G401.6 (cell line): ENCODE results near the gene SFMBT1.

Experiments used
- FAIRE-seq: peaks from 2 replicates; lab custom pipeline; 2012; peaks lifted over from hg19 to GRCh38; lab: Jason Lieb, UNC

Gene SFMBT1

GRCh38 chr3:52986938-52987337 lies 58.9 kb downstream of the SFMBT1 start:
- peak; percentile 41 for FAIRE-seq

GRCh38 chr3:52986049-52986448 lies 59.8 kb downstream of the SFMBT1 start:
- FAIRE-seq: no peak

- FAIRE-seq: no peak
These were observed 62.0 kb downstream of the SFMBT1 start for GRCh38 chr3:52983828-52984227.

GRCh38 chr3:52983336-52983807 lies 62.5 kb downstream of the SFMBT1 start:
- no peak for FAIRE-seq

- FAIRE-seq: no peak
These were observed 63.0 kb downstream of the SFMBT1 start for GRCh38 chr3:52982839-52983238.

GRCh38 chr3:52979190-52979983 lies 66.5 kb downstream of the SFMBT1 start:
- FAIRE-seq: no peak

GRCh38 chr3:52978109-52978754 lies 67.6 kb downstream of the SFMBT1 start:
- FAIRE-seq: peak; percentile 6

- FAIRE-seq: no peak
These were observed 72.1 kb downstream of the SFMBT1 start for GRCh38 chr3:52973806-52974205.

GRCh38 chr3:52971895-52972294 lies 74.0 kb downstream of the SFMBT1 start:
- no peak for FAIRE-seq

- no peak for FAIRE-seq
These were observed 78.5 kb downstream of the SFMBT1 start for GRCh38 chr3:52967398-52967797.

- FAIRE-seq: no peak
These were observed 83.7 kb downstream of the SFMBT1 start for GRCh38 chr3:52962160-52962559.

- no peak for FAIRE-seq
These were observed 86.1 kb downstream of the SFMBT1 start for GRCh38 chr3:52959773-52960172.

GRCh38 chr3:52939600-52939999 lies 106.3 kb downstream of the SFMBT1 start:
- FAIRE-seq: no peak

- FAIRE-seq: peak; percentile 86
These were observed 111.0 kb downstream of the SFMBT1 start for GRCh38 chr3:52934630-52935530.

GRCh38 chr3:52931889-52932288 lies 114.0 kb downstream of the SFMBT1 start:
- no peak for FAIRE-seq

- no peak for FAIRE-seq
These were observed 114.5 kb downstream of the SFMBT1 start for GRCh38 chr3:52931328-52931727.

- no peak for FAIRE-seq
These were observed 115.1 kb downstream of the SFMBT1 start for GRCh38 chr3:52930748-52931147.

- FAIRE-seq: no peak
These were observed 119.3 kb downstream of the SFMBT1 start for GRCh38 chr3:52926554-52926953.

- peak; percentile 25 for FAIRE-seq
These were observed 120.2 kb downstream of the SFMBT1 start for GRCh38 chr3:52925405-52926313.

GRCh38 chr3:52923963-52924362 lies 121.9 kb downstream of the SFMBT1 start:
- no peak for FAIRE-seq

- FAIRE-seq: no peak
These were observed 125.0 kb downstream of the SFMBT1 start for GRCh38 chr3:52920841-52921240.

GRCh38 chr3:52917044-52917443 lies 128.8 kb downstream of the SFMBT1 start:
- FAIRE-seq: no peak
